ENCODE measurements around the gene FOXL3.

The FOXL3 gene

GRCh38 chr7:314853-315252 lies 24.9 kb downstream of the FOXL3 start:
- Histone ChIP-seq H3K9ac (no peak overlapping the region), H2AFZ (no peak overlapping the region), H3K79me2 (no peaks in the 10 kb centered on the region), H3K4me1 (no peaks in the 10 kb centered on the region), H3K4me2 (ENCODE audit: low read length) (no peak overlapping the region), H3K9me3 (ENCODE audit: control insufficient read depth, low read length) (no peaks in the 10 kb centered on the region), H3K27me3 (ENCODE audit: control insufficient read depth, insufficient read depth, low read length) (peaks cover 5% of the 10 kb centered on the region), H3K27ac (no peak overlapping the region), H3K36me3 (ENCODE audit: control insufficient read depth, insufficient read depth, low read length) (no peaks in the 10 kb centered on the region), H3K4me3 (ENCODE audit: low read depth, low read length) (no peak overlapping the region)
- TF ChIP-seq CTCF (IDR thresholded peaks at IDR 0.05), result no peak

GRCh38 chr7:315516-316265 lies 25.7 kb downstream of the FOXL3 start:
- no peak overlapping the region for H2AFZ ChIP-seq
- peaks cover 5% of the 10 kb centered on the region for H3K27me3 ChIP-seq (ENCODE audit: control insufficient read depth, insufficient read depth, low read length)
- H3K9me3 ChIP-seq (ENCODE audit: control insufficient read depth, low read length), result no peaks in the 10 kb centered on the region
- no peaks in the 10 kb centered on the region for H3K79me2 ChIP-seq
- no peak overlapping the region for H3K9ac ChIP-seq
- no peak overlapping the region for H3K4me3 ChIP-seq (ENCODE audit: low read depth, low read length)
- no peak overlapping the region for H3K27ac ChIP-seq
- no peaks in the 10 kb centered on the region for H3K36me3 ChIP-seq (ENCODE audit: control insufficient read depth, insufficient read depth, low read length)
- no peak for TF ChIP-seq CTCF (IDR thresholded peaks at IDR 0.05)
- no peaks in the 10 kb centered on the region for H3K4me1 ChIP-seq
- H3K4me2 ChIP-seq (ENCODE audit: low read length), result no peak overlapping the region

GRCh38 chr7:317643-318405 lies 27.9 kb downstream of the FOXL3 start:
- H2AFZ ChIP-seq, result no peak overlapping the region
- H3K4me3 ChIP-seq (ENCODE audit: low read depth, low read length), result no peak overlapping the region
- no peak overlapping the region for H3K4me2 ChIP-seq (ENCODE audit: low read length)
- H3K36me3 ChIP-seq (ENCODE audit: control insufficient read depth, insufficient read depth, low read length), result no peaks in the 10 kb centered on the region
- H3K9ac ChIP-seq, result no peak overlapping the region
- no peaks in the 10 kb centered on the region for H3K9me3 ChIP-seq (ENCODE audit: control insufficient read depth, low read length)
- no peaks in the 10 kb centered on the region for H3K4me1 ChIP-seq
- no peaks in the 10 kb centered on the region for H3K79me2 ChIP-seq
- H3K27ac ChIP-seq, result no peak overlapping the region
- H3K27me3 ChIP-seq (ENCODE audit: control insufficient read depth, insufficient read depth, low read length), result peaks cover 5% of the 10 kb centered on the region
- TF ChIP-seq CTCF (IDR thresholded peaks at IDR 0.05), result no peak

GRCh38 chr7:318476-318875 lies 28.5 kb downstream of the FOXL3 start:
- Histone ChIP-seq H3K27ac (no peak overlapping the region), H3K4me1 (no peaks in the 10 kb centered on the region), H3K9me3 (ENCODE audit: control insufficient read depth, low read length) (no peaks in the 10 kb centered on the region), H3K9ac (no peak overlapping the region), H3K36me3 (ENCODE audit: control insufficient read depth, insufficient read depth, low read length) (no peaks in the 10 kb centered on the region), H3K4me3 (ENCODE audit: low read depth, low read length) (no peak overlapping the region), H2AFZ (no peak overlapping the region), H3K27me3 (ENCODE audit: control insufficient read depth, insufficient read depth, low read length) (peaks cover 5% of the 10 kb centered on the region), H3K4me2 (ENCODE audit: low read length) (no peak overlapping the region), H3K79me2 (no peaks in the 10 kb centered on the region)
- TF ChIP-seq CTCF (IDR thresholded peaks at IDR 0.05), result no peak
